H4 (cell line): ENCODE results near the gene JPH2. TPM values are rescaled to one million over a fixed set of nuclear protein-coding genes. Genes with fewer than 3 reads are reported as not detected.

Source experiments
- DNase-seq: peaks from one replicate; pipeline ENCODE4 v3.0.0-alpha.2; 2015; ENCODE audit warnings: low spot score
- total RNA-seq: library from RNA; depleted of rRNA; stranded (reverse); fragments of >200 nt; shearing (Covaris generic); gene quantifications from 2 replicates; pipeline ENCODE4 v1.2.3, GENCODE V29; 2014

Gene JPH2
- total RNA-seq, 1 experiment from 2014 or later: 0.15 TPM

GRCh38 chr20:44075950-44076232 is 111.1 kb downstream of the JPH2 start:
- no peak for DNase-seq

- no peak for DNase-seq
Measured at GRCh38 chr20:44075191-44075949, 111.6 kb downstream of the JPH2 start.

GRCh38 chr20:44074252-44075151 is 112.5 kb downstream of the JPH2 start:
- no peak for DNase-seq

GRCh38 chr20:44073675-44074071 is 113.3 kb downstream of the JPH2 start:
- no peak for DNase-seq

- no peak for DNase-seq
Measured at GRCh38 chr20:44073011-44073674, 113.8 kb downstream of the JPH2 start.

GRCh38 chr20:44072384-44072783 is 114.6 kb downstream of the JPH2 start:
- no peak for DNase-seq

GRCh38 chr20:44071526-44072111 is 115.4 kb downstream of the JPH2 start:
- no peak for DNase-seq

GRCh38 chr20:44071057-44071456 is 115.9 kb downstream of the JPH2 start:
- no peak for DNase-seq

GRCh38 chr20:44070139-44070900 is 116.7 kb downstream of the JPH2 start:
- no peak for DNase-seq

- no peak for DNase-seq
Measured at GRCh38 chr20:44069203-44070011, 117.6 kb downstream of the JPH2 start.

- DNase-seq: no peak
Measured at GRCh38 chr20:44068316-44069201, 118.4 kb downstream of the JPH2 start.

GRCh38 chr20:44067650-44068081 is 119.3 kb downstream of the JPH2 start:
- no peak for DNase-seq

- no peak for DNase-seq
Measured at GRCh38 chr20:44066645-44067606, 120.1 kb downstream of the JPH2 start.

GRCh38 chr20:44065401-44066340 is 121.3 kb downstream of the JPH2 start:
- DNase-seq: no peak

GRCh38 chr20:44064501-44065400 is 122.2 kb downstream of the JPH2 start:
- DNase-seq: no peak
